ENCODE results near the gene NONO. TPM values are rescaled to one million over a fixed set of nuclear protein-coding genes. Genes with fewer than 3 reads are reported as not detected.
"Not testable (repeated sequence)": the region's sequence is repeated elsewhere in the genome, so short reads cannot be mapped to it uniquely, and the experiment has no call there.

Gene NONO
- total RNA-seq, 1 experiment from 2014 or later: 514 TPM

- intact Hi-C loops (cut with micrococcal nuclease): no loop called here
- no peaks in the 10 kb centered on the region for H3K9me2 ChIP-seq (replicated peaks; ENCODE audit: low read length)
- no peak for DNase-seq
- no peaks in the 10 kb centered on the region for H4K20me1 ChIP-seq (ENCODE audit: low read length)
- no peaks in the 10 kb centered on the region for H3K36me3 ChIP-seq (ENCODE audit: low read depth, low read length)
- ChIA-PET CTCF (no interaction called here), POLR2A (ENCODE audit: unreplicated experiment) (interaction anchor here (1.0 kb wide), 1 partner anchor 27 kb away, joined by 3 read pairs; the partner anchor contains the start of gene NONO)
- TF ChIP-seq EZH2phosphoT487 (IDR thresholded peaks at IDR 0.05; ENCODE audit: borderline replicate concordance, low read length): no peak
- no peak for TF ChIP-seq CTCF (conservative IDR thresholded peaks at IDR 0.05; ENCODE audit: low read depth, low read length)
- TF ChIP-seq EZH2 (IDR thresholded peaks at IDR 0.05; ENCODE audit: low read length, unreplicated experiment): no peak
- H3F3A ChIP-seq (ENCODE audit: low read length, unreplicated experiment): no peaks in the 10 kb centered on the region
- no peak overlapping the region for H3K27ac ChIP-seq (ENCODE audit: low read length)
- H2AFZ ChIP-seq (ENCODE audit: low read length): peak overlapping the region; percentile 99; the same call in 1 of the 2 replicates
- H3K9ac ChIP-seq (ENCODE audit: low read length): no peak overlapping the region
- peak overlapping the region; percentile 99; the same call in 1 of the 2 replicates for H3K4me2 ChIP-seq (ENCODE audit: low read length)
- H3K79me2 ChIP-seq (ENCODE audit: low read length): peaks cover 12% of the 10 kb centered on the region
- H3K9me3 ChIP-seq (ENCODE audit: low read length): no peaks in the 10 kb centered on the region
- ATAC-seq: no peak
- H3K27me3 ChIP-seq (ENCODE audit: low read length): no peaks in the 10 kb centered on the region
- peaks cover 17% of the 10 kb centered on the region for H3K4me1 ChIP-seq (ENCODE audit: insufficient read depth, low read length)
- no peak overlapping the region for H3K4me3 ChIP-seq (ENCODE audit: low read length)
- BruUV-seq (replicated peaks): no TSS peak
Measured at GRCh38 chrX:71256051-71256450, 27.4 kb upstream of the NONO start.

GRCh38 chrX:71256856-71257255 is 26.6 kb upstream of the NONO start:
- TF ChIP-seq EZH2phosphoT487 (IDR thresholded peaks at IDR 0.05; ENCODE audit: borderline replicate concordance, low read length): no peak
- no peak for TF ChIP-seq EZH2 (IDR thresholded peaks at IDR 0.05; ENCODE audit: low read length, unreplicated experiment)
- no peak for TF ChIP-seq CTCF (conservative IDR thresholded peaks at IDR 0.05; ENCODE audit: low read depth, low read length)
- no TSS peak for BruUV-seq (replicated peaks)
- Histone ChIP-seq H3K4me3 (ENCODE audit: low read length) (no peak overlapping the region), H3F3A (ENCODE audit: low read length, unreplicated experiment) (no peaks in the 10 kb centered on the region), H2AFZ (ENCODE audit: low read length) (peak overlapping the region; percentile 38; the same call in 1 of the 2 replicates), H3K4me1 (ENCODE audit: insufficient read depth, low read length) (peaks cover 17% of the 10 kb centered on the region), H3K36me3 (ENCODE audit: low read depth, low read length) (no peaks in the 10 kb centered on the region), H3K4me2 (ENCODE audit: low read length) (no peak overlapping the region), H3K9me3 (ENCODE audit: low read length) (no peaks in the 10 kb centered on the region), H3K27ac (ENCODE audit: low read length) (no peak overlapping the region), H3K9me2 (replicated peaks; ENCODE audit: low read length) (no peaks in the 10 kb centered on the region), H3K79me2 (ENCODE audit: low read length) (peaks cover 12% of the 10 kb centered on the region), H3K27me3 (ENCODE audit: low read length) (no peaks in the 10 kb centered on the region), H3K9ac (ENCODE audit: low read length) (no peak overlapping the region), H4K20me1 (ENCODE audit: low read length) (no peaks in the 10 kb centered on the region)
- ChIA-PET CTCF (no interaction called here), POLR2A (ENCODE audit: unreplicated experiment) (interaction anchor here (0.6 to 1.0 kb wide), 3 partner anchors 26 to 173 kb away, joined by 3 to 11 read pairs (median 7); partner anchors contain the start of genes NONO and TAF1)
- DNase-seq: no peak
- intact Hi-C loops (cut with micrococcal nuclease): no loop called here
- ATAC-seq: no peak

GRCh38 chrX:71268624-71269023 is 14.8 kb upstream of the NONO start:
- intact Hi-C loops (cut with micrococcal nuclease); POLR2A ChIA-PET (ENCODE audit: unreplicated experiment); H3K36me3 ChIP-seq (ENCODE audit: low read depth, low read length); H3F3A ChIP-seq (ENCODE audit: low read length, unreplicated experiment); DNase-seq; H3K27ac ChIP-seq (ENCODE audit: low read length); H2AFZ ChIP-seq (ENCODE audit: low read length); BruUV-seq (replicated peaks); H3K4me3 ChIP-seq (ENCODE audit: low read length); H3K9me2 ChIP-seq (replicated peaks; ENCODE audit: low read length); H4K20me1 ChIP-seq (ENCODE audit: low read length); H3K4me1 ChIP-seq (ENCODE audit: insufficient read depth, low read length); H3K9ac ChIP-seq (ENCODE audit: low read length); CTCF ChIA-PET; H3K27me3 ChIP-seq (ENCODE audit: low read length); H3K9me3 ChIP-seq (ENCODE audit: low read length); H3K79me2 ChIP-seq (ENCODE audit: low read length); ATAC-seq; H3K4me2 ChIP-seq (ENCODE audit: low read length): not testable (repeated sequence)

All from PC-3 (cell line).